GM19468 (cell line): ENCODE results near the gene ARMC2.
"Not testable (repeated sequence)": the region's sequence is repeated elsewhere in the genome, so short reads cannot be mapped to it uniquely, and the experiment has no call there.

Source experiments
- ATAC-seq: cut with Tn5 transposase; IDR thresholded peaks from one replicate; pipeline ENCODE4 v1.9.1; 2021; ENCODE audit warnings: mild to moderate bottlenecking, moderate library complexity, moderate number of reproducible peaks; ENCODE audit not compliant: unreplicated experiment; ENCODE audit errors: extremely low read depth

The ARMC2 gene

DNA sequence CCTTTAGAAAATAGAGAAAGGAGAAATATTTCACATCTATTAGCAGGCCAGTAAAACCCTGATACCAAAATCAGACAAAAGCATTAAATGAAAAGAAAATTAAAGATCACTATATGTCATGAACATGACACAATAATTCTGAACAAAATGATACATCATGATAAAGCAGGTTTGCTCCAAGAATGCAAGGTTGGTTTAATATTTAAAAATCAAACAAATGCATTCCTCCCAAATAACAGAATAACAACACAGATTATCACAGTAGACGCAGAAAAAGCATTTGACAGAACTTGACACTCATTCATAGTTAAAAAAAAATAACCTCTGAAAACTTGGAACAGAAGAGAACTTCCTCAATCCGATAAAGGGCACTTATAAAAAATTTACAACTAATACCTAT lies 22.9 kb upstream of the ARMC2 start:
- ATAC-seq = no peak

DNA sequence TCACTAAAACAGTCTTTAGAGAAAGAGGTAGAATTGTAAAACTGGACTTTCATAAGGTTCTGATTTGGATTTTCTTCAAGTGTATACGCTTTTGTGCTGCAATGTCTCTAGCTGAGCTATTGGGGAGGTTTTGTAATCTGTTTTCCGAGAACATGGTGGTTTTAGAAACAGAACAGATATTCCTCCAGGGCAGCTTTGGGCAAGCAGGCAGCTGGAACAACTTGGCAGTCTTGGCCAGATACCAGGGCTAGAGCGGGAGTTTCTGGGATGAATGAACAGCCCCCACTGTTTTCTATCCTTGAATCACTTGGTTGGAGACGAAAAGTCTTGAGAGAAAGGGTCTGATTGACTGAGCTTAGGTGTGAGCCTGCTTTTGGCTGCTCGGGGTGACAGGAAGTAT lies 17.1 kb upstream of the ARMC2 start:
- no peak for ATAC-seq

DNA sequence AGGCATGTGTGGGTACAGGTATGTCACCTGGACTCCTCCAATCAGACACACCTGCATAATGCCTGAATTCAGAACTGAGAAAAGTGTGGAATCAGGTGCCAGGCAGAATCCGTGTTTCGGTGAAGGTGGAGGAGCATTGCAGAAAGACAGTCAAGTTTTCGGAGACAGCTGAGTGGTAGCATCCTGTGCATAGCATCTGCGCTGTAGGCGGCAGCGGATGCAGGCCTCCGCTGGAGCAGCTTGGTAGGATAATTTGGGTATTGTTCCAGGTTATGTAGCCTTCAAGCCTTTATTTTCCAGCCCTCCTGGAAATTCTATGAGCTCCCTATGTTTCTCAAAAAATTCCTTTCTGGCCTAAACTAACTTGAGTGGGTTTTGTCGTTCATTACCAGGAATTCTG lies 15.5 kb upstream of the ARMC2 start:
- no peak for ATAC-seq

DNA sequence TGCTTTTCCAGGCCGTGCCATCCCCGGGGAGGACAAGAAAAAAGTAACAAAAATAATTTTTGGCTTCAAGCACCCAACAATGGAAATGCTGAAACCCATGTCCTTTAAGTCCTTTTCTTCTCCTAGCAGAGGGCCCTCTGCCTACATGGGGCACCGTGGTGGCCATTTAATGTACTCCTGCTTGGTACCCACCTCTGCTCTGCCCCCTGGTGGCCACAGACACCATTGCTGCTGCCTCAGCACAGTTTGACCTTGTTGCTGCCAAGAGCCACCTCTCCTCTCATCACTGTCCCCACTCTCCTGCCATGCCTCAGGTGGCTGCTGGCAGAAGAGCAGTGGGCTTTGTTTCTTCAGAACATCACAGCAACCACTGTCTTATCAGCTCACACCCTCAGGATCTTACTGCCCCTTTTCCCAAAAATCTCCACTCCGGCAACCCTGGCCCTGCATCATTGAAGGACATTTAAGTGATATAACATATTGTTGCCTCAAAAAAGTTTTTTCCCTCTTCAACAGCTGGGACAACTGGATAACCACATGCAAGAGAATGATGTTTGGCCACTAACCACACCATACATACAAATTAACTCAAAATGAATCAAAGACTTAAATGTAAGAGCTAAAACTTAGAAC lies 12.9 kb upstream of the ARMC2 start:
- ATAC-seq = peak; percentile 46

DNA sequence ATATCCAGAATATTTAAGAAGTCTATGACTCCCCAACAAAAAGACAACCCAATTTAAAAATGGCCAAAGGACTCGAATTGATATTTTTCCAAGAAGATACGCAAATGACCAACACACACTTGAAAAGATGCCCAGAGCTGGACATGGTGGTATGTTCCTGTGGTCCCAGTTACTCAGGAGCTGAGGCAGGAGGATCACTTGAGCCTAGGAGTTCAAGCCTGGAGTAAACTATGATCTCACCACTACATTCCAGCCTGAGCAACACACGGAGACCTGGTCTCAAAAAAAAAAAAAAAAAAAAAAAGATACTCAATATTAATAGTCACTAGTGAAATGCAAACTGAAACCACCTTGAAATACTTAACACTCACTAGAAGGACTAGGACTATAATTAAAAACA lies 12.2 kb upstream of the ARMC2 start:
- ATAC-seq = no peak

DNA sequence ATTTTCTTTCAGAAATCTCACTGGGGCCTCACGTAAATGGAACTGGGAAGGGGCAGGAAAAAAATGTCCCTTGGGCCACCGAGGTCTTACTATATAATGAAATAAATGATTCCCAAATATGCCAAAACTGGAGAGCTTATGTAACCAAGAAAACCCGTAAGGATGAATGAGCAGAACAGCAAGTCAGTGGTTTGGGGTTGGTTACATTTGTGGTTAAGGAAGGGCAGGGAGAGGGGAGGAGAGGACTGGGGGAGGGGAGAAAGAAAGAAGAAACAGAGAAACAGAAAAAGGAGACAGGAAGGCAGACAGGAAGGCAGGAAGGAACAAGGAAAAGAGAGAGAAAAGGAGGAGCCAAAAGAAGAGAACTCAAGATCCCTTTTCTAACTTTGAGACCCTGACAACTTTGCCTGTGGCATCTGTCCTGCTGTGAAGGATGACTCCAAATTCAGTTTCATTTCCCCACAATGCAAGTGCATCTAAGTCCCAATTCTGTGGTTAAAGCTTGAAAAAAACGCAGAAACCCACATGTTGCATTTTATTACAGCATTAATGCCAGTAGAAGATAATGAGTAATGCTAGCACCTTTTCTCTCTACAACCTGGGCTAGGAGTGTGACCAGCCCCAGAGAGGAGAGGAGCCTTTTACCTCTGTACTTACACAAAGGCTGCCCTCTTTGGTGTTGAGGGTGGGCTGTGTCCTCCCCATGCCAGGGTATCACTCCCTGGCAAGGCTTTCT lies 10.8 kb upstream of the ARMC2 start:
- no peak for ATAC-seq

DNA sequence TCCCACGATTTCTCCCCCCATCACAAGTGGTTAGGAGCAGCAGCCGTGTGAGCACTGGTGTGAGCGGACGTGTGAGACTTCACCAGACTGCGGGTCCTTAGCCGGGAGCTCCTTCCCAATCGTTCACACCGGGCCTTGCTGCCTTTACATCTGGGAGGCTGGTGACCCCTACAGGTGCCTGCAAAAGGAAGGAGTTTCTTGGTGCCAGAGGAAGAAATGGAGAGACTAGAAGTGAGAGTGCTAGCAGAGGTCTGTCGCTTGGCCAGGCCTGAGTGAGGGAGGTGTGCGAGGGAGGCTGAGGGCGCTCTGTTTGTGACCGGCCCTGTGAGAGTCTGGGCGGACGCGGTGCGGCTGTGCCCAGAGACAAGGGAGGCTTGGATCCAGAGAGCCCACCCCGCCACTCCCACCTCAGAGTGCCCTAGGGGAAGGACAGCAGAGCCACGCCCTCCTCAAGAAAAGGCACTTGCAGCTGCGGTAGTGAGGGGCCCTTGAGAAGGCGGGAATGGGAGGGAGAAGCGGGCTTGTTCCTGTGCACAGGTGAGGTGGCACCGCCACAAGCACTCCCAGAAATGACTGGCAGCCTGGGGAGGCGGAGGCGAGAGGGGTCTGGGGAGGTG lies 10.0 kb upstream of the ARMC2 start:
- ATAC-seq = no peak

DNA sequence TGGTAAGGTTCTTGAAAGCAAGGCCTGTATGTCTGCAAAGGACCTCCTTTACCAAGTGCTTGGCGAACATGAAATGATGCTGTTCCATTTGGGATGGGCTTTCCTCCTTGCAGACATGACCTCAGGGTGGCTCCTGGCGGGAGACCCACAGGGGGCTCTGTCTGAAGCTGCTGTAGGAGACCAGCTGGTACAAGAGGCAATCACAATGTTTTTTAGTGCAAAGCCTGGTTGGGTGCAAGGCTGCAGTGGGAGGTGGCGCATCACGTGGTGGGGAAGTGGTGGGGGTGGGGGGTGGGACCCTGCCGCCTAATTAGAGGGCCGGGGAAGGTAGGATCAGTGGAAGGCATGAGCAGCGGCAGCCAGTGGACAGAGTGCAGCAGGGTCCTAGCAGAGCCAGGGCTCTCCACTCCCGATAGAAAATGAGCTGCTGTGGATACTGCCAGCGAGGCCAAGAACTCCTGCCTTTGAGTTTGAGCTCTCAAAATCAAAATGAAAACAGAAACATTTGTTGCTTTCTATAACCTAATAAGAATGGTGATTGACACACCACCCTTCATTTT lies 9.1 kb upstream of the ARMC2 start:
- no peak for ATAC-seq

DNA sequence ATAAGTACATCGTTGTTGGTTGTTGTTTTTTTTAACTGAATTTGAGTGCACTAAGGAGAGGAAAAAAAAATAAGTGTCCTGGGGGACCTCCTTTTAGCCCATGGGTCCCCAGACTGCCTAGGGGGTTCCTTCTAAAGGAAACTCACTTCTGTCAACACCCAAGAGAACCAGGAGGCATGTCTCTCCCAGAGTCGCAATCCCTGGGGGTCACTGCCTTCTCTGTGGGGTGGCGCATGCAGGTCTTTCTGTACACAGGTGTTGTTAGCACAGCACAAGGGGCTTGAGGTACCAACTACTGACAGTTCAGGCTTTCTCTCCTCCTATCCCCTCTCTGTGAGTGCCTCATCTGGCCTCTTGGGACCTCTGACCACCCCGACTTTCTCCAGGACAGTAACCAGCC lies 7.3 kb upstream of the ARMC2 start:
- ATAC-seq = no peak

DNA sequence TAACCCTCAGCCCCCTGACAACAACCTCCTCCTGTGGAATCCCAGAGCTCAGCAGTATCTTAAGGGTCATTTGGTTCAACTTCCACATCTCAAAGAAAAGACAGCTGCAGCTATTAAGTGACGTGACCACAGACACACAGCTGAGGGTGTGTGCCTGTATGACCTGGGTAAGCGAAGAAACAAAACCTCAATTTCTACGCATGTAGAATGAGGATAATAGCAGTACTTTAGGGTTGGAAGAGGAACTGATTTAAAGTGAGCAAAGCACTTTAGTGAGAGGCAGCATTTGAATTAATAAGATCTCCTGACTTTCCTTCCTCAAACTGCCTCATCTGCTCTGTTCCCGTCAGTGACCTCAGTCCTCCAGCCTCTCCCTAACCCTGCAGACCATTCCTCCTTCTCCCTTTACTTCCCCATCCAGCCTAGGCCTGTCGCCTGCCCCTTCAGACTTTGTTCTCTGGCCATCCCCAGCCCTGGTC lies 6.8 kb upstream of the ARMC2 start:
- ATAC-seq = no peak

DNA sequence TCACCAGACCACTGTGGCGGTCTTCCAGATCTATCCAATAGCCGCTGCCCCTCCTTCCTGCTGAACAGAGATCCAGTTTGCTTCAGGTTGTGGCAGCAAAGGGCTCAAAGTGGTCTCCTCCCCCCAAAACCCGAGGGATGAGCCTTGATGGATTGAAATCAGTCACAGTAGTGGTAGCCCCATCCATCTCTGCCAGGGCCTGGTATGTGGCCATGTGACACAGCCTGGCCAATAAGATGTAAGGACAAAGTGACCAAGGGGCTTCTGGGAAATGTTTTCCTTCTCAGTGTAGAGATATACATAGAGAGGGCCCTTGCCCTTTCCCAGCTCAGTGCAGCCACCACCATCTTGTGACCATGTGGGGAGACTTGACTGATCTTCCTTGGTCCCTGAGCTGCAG lies 4.1 kb upstream of the ARMC2 start:
- no peak for ATAC-seq

DNA sequence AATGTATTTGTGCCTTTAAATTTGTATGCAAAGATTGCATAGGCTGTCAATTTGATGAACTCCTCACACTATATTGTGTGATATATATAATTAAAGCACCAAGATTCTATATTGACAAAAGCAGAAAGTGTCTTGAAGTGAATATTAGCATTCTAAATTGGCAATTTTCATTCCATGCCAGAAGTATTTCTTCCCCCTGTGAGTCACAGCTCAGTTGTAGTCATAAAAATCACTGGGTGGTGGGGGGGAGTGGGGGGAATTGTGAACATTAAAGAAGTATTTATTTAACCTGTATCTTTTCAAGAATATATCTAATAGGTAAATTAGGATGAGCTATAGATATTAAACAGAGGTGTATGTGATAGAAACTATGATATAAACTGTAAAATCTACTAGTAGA lies 3.1 kb upstream of the ARMC2 start:
- ATAC-seq = no peak

DNA sequence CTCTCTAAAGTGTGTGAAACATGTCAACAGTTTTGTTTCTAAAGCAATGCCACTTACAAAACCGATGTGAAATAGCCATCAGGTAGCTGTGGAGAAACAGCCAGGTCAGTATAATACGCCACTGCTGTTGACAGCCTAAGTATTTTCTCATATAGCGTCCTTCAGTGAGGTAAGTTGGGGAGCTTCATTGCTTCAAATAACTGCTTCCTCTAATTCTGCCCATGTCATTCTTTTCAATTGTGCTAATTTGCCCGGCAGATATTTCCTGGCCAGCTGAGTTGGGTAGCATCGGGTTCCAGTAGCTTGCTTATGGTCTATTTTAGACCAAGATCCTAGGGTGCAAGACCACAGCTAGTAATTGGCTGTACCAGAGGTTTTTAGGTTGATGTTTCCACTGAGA lies 2.1 kb upstream of the ARMC2 start:
- no peak for ATAC-seq

DNA sequence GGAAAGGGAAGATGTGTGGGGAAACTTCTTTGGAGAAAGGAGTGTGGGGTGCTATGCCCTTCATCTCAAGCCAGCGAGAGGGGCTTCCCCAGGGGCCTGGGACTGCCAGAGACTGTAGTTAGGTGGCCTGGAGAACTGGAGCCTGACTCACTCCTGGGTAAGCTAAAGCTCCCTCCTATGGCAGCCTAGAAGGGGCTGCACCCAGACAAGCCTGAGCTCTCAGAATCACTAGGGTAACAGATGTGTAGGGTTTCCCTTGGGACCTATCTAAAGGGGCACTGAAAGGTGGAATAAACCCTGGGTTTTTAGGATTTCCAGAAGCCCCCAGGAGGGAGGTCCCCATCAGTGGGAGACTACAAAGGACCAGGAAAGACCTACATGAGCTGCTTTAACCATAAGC lies 1.6 kb upstream of the ARMC2 start:
- no peak for ATAC-seq

DNA sequence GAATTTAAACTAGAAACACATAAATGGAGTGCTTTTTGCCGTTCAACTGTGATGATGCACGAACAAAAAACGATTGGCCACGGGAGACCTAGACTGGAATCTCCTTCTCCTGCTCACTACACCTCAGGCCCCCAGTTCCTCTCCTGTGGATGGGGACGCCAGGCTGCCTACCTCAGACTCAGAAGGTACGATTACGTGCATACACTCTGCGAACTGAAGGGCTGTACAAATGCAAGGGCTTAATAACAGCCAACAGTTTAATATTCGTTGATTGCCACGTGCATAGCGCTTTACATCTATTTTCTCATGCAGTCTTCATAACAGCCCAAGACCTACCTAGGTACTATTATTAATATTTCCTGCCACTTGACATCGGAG lies 495 bp upstream of the ARMC2 start:
- ATAC-seq = no peak

DNA sequence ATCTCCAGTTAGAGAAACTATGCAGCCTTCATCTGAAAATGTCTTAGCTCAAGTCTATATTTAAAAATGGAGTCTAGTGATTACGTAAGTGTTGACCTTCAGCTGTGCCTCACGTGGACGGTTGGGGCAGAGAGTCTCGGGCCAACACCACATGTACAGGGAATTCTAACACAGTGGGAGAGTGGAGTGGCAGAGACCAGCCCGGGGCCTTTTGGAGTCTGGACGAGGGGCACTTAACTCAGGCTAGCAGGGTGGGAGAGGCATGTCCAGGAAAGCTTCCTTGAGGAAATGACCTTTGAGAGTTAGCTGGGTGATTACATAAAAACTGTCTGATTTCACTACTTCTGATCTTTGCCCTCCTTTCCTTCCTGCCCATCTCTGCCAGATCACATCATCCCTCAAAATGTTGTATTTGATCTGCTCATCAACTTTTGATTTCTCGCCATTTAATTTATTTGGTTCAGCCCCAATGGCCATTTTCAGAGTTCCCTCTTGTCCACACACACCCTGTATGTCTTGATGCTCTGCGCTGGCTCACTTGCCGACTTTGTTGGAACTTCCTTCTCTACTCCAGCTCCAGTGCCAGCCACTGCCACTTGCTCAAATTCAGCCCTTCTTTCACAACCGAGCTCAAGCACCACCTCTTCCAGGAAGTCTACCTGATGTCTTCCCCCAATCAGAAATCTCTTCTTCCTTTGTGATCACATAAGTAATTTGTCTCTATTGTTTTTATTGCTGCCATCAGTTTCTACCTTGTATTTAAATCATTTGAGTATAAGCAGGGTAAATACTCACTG lies 2.6 kb downstream of the ARMC2 start:
- no peak for ATAC-seq

DNA sequence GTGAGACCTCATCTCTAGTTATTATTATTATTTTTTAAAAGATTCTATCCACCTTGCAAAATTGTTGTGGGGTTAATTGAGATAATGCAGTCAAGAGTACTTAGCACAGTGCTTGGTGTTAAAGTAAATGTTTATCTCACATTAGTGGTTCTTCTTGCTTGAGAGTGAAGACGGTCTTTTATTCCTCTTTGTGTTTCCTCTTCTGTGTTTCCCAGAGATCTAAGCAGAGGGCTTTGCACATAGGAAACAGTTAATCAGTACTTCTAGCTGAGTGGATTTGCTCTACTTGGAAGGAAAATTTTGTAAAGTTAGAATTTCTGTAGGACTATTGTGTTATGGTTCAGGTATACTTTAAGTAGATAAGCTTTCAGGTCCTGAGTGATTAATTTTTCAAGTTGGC lies 3.5 kb downstream of the ARMC2 start:
- ATAC-seq = no peak

DNA sequence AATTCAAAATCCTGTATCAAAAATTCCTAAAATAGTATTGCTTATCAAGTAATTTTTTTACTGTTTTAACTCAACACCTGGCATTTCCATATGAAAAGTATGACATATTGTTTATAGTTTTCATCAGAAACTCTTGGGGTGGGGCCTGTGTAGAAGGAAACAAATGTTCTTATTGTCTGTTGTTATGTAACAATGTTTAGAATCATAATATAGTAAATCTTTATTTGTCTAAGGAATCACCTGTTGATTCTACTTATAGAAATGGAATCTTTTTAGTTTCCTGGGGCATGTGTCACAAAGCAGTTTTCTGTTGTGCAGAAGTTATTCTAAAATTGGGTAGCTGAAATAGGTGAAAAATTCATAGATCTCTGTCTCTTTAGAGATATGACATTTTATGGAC lies 4.9 kb downstream of the ARMC2 start:
- ATAC-seq = no peak

DNA sequence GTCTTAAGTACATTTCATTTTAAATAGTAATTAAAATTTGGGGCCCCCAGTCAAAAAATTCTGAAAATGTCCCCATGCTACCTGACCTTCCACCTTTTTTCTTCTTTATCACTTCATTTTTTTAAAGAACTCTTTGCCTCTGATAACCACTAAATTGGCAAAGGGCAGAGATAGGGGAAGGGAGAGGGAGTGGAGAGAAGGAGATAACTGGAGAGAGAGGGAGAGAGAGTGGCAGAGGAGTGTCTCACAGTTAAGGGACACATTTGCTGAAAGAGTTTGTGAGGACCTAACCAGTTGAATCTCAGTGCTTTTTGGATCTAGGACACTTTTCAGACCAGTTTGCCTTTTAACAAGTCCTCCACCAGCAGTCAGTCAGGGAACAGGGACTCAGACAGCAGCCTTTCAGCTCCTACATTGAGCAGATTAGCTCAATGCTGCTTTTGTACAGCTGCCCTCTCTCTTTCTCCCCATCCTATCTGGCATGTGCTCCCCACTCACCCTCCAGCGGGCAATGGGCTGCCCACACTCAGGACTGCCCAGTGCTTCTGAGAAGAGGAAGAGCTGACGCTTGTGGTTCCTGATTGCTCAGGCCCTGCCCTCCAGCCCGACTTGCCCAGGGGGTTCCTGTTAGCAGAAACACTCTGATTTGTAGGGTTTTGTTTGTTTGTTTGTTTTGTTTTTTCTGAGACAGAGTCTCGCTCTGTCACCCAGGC lies 14.4 kb downstream of the ARMC2 start:
- no peak for ATAC-seq

DNA sequence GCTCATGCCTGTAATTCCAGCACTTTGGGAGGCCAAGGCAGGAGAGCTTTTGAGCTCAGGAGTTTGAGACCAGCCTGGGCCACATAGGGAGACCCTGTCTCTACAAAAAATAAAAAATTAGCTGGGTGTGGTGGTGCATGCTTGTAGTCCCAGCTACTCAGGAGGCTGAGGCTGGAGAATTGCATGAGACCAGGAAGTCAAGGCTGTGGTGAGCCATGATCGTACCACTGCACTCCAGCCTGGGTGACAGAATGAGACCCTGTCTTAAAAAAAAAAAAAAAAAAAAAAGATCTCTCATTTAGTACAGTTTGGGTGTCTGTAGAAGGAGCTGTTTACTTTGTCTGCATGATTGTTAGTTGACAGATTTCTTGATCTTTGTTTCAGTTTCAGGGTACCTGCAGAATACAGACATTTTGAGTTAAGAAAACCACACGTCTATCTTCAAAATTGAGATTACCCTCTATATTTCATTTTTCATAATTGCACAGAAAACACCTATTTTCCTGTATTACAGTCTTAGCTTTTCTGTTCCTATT lies 17.6 kb downstream of the ARMC2 start:
- not testable (repeated sequence) for ATAC-seq
